ENCODE data around the gene USP49.

DNA sequence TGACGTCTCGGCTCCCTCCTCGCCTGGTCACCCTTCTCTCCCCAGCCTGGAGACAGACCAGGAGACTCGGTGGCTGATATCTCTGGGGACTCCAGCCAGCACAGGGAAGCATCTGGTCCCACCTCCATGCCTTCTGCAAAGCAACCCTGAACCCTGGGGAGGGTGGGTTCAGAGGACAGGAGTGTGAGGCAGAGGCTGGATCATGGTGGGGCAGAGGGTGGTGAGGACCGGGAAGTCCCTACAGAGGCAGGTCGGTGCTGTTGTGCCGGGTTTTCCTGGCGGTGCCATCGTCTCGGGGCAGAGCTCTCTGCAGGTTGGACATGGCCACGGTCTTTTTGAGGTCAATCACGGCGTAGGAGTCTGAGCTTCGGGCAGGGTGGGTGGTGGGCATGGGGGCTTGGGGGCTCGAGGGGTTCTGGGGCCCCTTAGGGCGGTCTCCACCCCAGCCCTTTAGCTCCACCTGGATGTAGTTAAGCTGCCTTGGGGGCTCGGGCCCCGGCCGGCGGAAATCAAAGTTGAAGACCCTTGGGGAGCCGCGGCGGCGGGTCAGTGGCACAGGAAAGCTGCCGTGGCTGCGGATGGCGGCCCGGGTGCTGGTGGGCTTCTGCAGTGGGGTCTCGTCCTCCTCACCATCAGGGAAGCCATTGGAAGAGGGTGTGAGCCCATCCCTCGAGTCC is 124.7 kb downstream of the USP49 start:
- TF ChIP-seq, protein P1, sequence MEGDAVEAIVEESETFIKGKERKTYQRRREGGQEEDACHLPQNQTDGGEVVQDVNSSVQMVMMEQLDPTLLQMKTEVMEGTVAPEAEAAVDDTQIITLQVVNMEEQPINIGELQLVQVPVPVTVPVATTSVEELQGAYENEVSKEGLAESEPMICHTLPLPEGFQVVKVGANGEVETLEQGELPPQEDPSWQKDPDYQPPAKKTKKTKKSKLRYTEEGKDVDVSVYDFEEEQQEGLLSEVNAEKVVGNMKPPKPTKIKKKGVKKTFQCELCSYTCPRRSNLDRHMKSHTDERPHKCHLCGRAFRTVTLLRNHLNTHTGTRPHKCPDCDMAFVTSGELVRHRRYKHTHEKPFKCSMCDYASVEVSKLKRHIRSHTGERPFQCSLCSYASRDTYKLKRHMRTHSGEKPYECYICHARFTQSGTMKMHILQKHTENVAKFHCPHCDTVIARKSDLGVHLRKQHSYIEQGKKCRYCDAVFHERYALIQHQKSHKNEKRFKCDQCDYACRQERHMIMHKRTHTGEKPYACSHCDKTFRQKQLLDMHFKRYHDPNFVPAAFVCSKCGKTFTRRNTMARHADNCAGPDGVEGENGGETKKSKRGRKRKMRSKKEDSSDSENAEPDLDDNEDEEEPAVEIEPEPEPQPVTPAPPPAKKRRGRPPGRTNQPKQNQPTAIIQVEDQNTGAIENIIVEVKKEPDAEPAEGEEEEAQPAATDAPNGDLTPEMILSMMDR (conservative IDR thresholded peaks at IDR 0.05; ENCODE audit: low read depth, low read length) = no peak
- TF ChIP-seq POLR2A (IDR thresholded peaks at IDR 0.05; ENCODE audit: low read depth, low read length) (no peak), FOS (IDR thresholded peaks at IDR 0.05; ENCODE audit: low read depth, low read length) (no peak), MAFK (IDR thresholded peaks at IDR 0.05; ENCODE audit: low read depth, low read length) (no peak), CEBPB (IDR thresholded peaks at IDR 0.05; ENCODE audit: low read depth, low read length) (no peak), BHLHE40 (IDR thresholded peaks at IDR 0.05; ENCODE audit: low read depth, low read length) (no peak), RAD21 (IDR thresholded peaks at IDR 0.05; ENCODE audit: low read length) (no peak), SMC3 (IDR thresholded peaks at IDR 0.05; ENCODE audit: low read depth, low read length) (no peak), RCOR1 (IDR thresholded peaks at IDR 0.05; ENCODE audit: insufficient replicate concordance, low read length) (no peak), MAZ (IDR thresholded peaks at IDR 0.05; ENCODE audit: borderline replicate concordance, low read depth, low read length) (no peak), RFX5 (IDR thresholded peaks at IDR 0.05; ENCODE audit: low read depth, low read length) (no peak)
- TF ChIP-seq, protein P2, sequence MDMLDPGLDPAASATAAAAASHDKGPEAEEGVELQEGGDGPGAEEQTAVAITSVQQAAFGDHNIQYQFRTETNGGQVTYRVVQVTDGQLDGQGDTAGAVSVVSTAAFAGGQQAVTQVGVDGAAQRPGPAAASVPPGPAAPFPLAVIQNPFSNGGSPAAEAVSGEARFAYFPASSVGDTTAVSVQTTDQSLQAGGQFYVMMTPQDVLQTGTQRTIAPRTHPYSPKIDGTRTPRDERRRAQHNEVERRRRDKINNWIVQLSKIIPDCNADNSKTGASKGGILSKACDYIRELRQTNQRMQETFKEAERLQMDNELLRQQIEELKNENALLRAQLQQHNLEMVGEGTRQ (IDR thresholded peaks at IDR 0.05; ENCODE audit: low read depth, low read length) = no peak

Data from IMR-90 (cell line).